ENCODE results near the gene CEP350. TPM values are rescaled to one million over a fixed set of nuclear protein-coding genes. Genes with fewer than 3 reads are reported as not detected.

The CEP350 gene
- total RNA-seq, 1 experiment from 2014 or later, result 17.1 TPM

DNA sequence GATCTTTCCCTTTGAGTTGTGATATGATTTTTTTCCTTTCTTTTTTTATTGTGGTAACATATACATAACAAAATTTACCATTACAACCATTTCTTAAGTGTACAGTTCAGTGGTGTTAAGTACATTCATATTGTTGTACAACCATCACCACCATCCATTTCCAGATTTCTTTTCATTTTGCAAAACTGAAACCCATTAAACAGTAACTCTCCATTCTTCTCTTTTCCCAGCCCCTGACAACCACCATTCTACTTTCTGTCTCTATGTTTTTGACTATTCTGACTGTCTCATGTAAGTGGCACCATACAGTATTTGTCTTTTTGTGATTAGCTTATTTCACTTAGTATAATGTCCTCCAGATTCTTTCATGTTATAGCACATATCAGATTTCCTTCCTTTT, 30.3 kb downstream of the CEP350 start:
- Histone ChIP-seq H3K79me2 (ENCODE audit: low read length) (peaks cover 43% of the 10 kb centered on the region), H3K27ac (ENCODE audit: low read length) (no peak overlapping the region), H3K27me3 (ENCODE audit: low read length) (no peaks in the 10 kb centered on the region), H3F3A (ENCODE audit: low read length, unreplicated experiment) (no peaks in the 10 kb centered on the region), H3K4me1 (ENCODE audit: insufficient read depth, low read length) (no peaks in the 10 kb centered on the region), H3K4me3 (ENCODE audit: low read length) (no peak overlapping the region), H3K9me3 (ENCODE audit: low read length) (no peaks in the 10 kb centered on the region), H3K4me2 (ENCODE audit: low read length) (no peak overlapping the region), H4K20me1 (ENCODE audit: low read length) (no peaks in the 10 kb centered on the region), H3K9ac (ENCODE audit: low read length) (no peak overlapping the region), H3K9me2 (replicated peaks; ENCODE audit: low read length) (no peaks in the 10 kb centered on the region), H3K36me3 (ENCODE audit: low read depth, low read length) (no peaks in the 10 kb centered on the region), H2AFZ (ENCODE audit: low read length) (no peak overlapping the region)
- no TSS peak for BruUV-seq (replicated peaks)
- POLR2A ChIA-PET (ENCODE audit: unreplicated experiment), result no interaction called here
- TF ChIP-seq EZH2phosphoT487 (IDR thresholded peaks at IDR 0.05; ENCODE audit: borderline replicate concordance, low read length) (no peak), EZH2 (IDR thresholded peaks at IDR 0.05; ENCODE audit: low read length, unreplicated experiment) (no peak)
- TF ChIP-seq, protein P1, sequence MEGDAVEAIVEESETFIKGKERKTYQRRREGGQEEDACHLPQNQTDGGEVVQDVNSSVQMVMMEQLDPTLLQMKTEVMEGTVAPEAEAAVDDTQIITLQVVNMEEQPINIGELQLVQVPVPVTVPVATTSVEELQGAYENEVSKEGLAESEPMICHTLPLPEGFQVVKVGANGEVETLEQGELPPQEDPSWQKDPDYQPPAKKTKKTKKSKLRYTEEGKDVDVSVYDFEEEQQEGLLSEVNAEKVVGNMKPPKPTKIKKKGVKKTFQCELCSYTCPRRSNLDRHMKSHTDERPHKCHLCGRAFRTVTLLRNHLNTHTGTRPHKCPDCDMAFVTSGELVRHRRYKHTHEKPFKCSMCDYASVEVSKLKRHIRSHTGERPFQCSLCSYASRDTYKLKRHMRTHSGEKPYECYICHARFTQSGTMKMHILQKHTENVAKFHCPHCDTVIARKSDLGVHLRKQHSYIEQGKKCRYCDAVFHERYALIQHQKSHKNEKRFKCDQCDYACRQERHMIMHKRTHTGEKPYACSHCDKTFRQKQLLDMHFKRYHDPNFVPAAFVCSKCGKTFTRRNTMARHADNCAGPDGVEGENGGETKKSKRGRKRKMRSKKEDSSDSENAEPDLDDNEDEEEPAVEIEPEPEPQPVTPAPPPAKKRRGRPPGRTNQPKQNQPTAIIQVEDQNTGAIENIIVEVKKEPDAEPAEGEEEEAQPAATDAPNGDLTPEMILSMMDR (conservative IDR thresholded peaks at IDR 0.05; ENCODE audit: low read depth, low read length), result no peak
- DNase-seq, result no peak
- ATAC-seq, result no peak
- CTCF ChIA-PET, result no interaction called here
- intact Hi-C loops (cut with micrococcal nuclease), result no loop called here

DNA sequence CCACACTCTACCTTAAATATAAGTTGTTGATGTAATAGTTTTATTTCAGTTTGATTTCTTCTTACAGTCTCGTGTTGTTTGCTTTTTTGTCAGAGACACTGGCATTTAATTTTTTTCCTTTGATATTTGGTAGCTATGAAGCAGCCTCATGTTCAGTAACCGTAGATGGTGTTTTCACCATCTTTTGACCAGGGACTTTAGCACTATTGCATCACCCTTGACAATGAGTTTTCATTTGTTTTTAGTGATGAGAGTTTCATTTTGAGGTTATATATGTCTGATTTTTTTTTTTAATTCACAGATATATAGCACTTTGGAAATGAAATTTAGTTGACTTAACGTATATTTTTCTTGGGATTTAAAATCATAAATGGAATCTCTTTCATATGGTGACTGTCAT, 36.2 kb downstream of the CEP350 start:
- H3F3A ChIP-seq (ENCODE audit: low read length, unreplicated experiment), result no peaks in the 10 kb centered on the region
- DNase-seq (no peak), ATAC-seq (no peak)
- intact Hi-C loops (cut with micrococcal nuclease), result no loop called here
- H3K9me2 ChIP-seq (replicated peaks; ENCODE audit: low read length), result no peaks in the 10 kb centered on the region
- no peaks in the 10 kb centered on the region for H3K79me2 ChIP-seq (ENCODE audit: low read length)
- no TSS peak for BruUV-seq (replicated peaks)
- no peak overlapping the region for H3K9ac ChIP-seq (ENCODE audit: low read length)
- H2AFZ ChIP-seq (ENCODE audit: low read length), result no peak overlapping the region
- no peak overlapping the region for H3K27ac ChIP-seq (ENCODE audit: low read length)
- POLR2A ChIA-PET (ENCODE audit: unreplicated experiment), result no interaction called here
- H3K27me3 ChIP-seq (ENCODE audit: low read length), result no peaks in the 10 kb centered on the region
- no peaks in the 10 kb centered on the region for H3K9me3 ChIP-seq (ENCODE audit: low read length)
- no peaks in the 10 kb centered on the region for H4K20me1 ChIP-seq (ENCODE audit: low read length)
- no peaks in the 10 kb centered on the region for H3K36me3 ChIP-seq (ENCODE audit: low read depth, low read length)
- TF ChIP-seq, protein P1 (conservative IDR thresholded peaks at IDR 0.05; ENCODE audit: low read depth, low read length), result no peak
- TF ChIP-seq EZH2 (IDR thresholded peaks at IDR 0.05; ENCODE audit: low read length, unreplicated experiment), result no peak
- no peak for TF ChIP-seq EZH2phosphoT487 (IDR thresholded peaks at IDR 0.05; ENCODE audit: borderline replicate concordance, low read length)
- CTCF ChIA-PET, result no interaction called here
- H3K4me2 ChIP-seq (ENCODE audit: low read length), result no peak overlapping the region
- no peaks in the 10 kb centered on the region for H3K4me1 ChIP-seq (ENCODE audit: insufficient read depth, low read length)
- no peak overlapping the region for H3K4me3 ChIP-seq (ENCODE audit: low read length)

DNA sequence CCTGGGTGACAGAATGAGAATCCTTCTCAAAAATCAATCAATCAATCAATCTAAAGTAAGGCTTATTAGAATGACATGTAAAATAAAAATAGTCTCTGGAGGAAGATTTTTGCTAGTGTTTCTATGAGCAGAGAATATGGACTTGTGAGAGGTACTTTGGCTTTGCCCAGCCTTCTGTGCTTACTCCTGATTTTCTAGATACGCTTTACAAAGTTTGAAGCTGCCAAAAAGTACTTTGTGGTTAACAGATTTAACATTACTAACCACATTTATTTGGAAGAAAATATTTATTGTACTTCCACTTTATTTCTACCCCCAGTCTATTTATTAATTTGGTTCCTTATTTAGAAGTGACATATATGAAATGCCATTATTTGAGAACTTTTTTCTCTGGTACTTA, 41.0 kb downstream of the CEP350 start:
- H3K4me3 ChIP-seq (ENCODE audit: low read length), result no peak overlapping the region
- no peak overlapping the region for H2AFZ ChIP-seq (ENCODE audit: low read length)
- H3K4me1 ChIP-seq (ENCODE audit: insufficient read depth, low read length), result no peaks in the 10 kb centered on the region
- no peak for DNase-seq
- no peaks in the 10 kb centered on the region for H3K9me3 ChIP-seq (ENCODE audit: low read length)
- TF ChIP-seq EZH2phosphoT487 (IDR thresholded peaks at IDR 0.05; ENCODE audit: borderline replicate concordance, low read length) (no peak), EZH2 (IDR thresholded peaks at IDR 0.05; ENCODE audit: low read length, unreplicated experiment) (no peak)
- TF ChIP-seq, protein P1 (conservative IDR thresholded peaks at IDR 0.05; ENCODE audit: low read depth, low read length), result no peak
- H3K36me3 ChIP-seq (ENCODE audit: low read depth, low read length), result no peaks in the 10 kb centered on the region; the same call in 1 of the 2 replicates
- intact Hi-C loops (cut with micrococcal nuclease), result no loop called here
- no peak overlapping the region for H3K27ac ChIP-seq (ENCODE audit: low read length)
- no peaks in the 10 kb centered on the region for H4K20me1 ChIP-seq (ENCODE audit: low read length)
- no peak overlapping the region for H3K9ac ChIP-seq (ENCODE audit: low read length)
- no peaks in the 10 kb centered on the region for H3K9me2 ChIP-seq (replicated peaks; ENCODE audit: low read length)
- no peaks in the 10 kb centered on the region for H3K27me3 ChIP-seq (ENCODE audit: low read length)
- no peak overlapping the region for H3K4me2 ChIP-seq (ENCODE audit: low read length)
- H3F3A ChIP-seq (ENCODE audit: low read length, unreplicated experiment), result no peaks in the 10 kb centered on the region
- ChIA-PET CTCF (no interaction called here), POLR2A (ENCODE audit: unreplicated experiment) (no interaction called here)
- no peaks in the 10 kb centered on the region for H3K79me2 ChIP-seq (ENCODE audit: low read length)
- BruUV-seq (replicated peaks), result no TSS peak
- no peak for ATAC-seq

Measured in PC-3 (cell line).